Amniotic epithelial cell (primary cell): Measurements from ENCODE around the gene ZFYVE19.
"Not testable (repeated sequence)": the region's sequence is repeated elsewhere in the genome, so short reads cannot be mapped to it uniquely, and the experiment has no call there.

Experiments
- DNase-seq: peaks from one replicate; pipeline ENCODE4 v3.0.0-alpha.2; 2010; ENCODE audit warnings: low read depth

ZFYVE19 gene

GRCh38 chr15:40847223-40847961 is 40.5 kb downstream of the ZFYVE19 start:
- DNase-seq, result peak; percentile 72

- DNase-seq, result no peak
Measured at GRCh38 chr15:40850576-40851112, 43.8 kb downstream of the ZFYVE19 start.

DNA sequence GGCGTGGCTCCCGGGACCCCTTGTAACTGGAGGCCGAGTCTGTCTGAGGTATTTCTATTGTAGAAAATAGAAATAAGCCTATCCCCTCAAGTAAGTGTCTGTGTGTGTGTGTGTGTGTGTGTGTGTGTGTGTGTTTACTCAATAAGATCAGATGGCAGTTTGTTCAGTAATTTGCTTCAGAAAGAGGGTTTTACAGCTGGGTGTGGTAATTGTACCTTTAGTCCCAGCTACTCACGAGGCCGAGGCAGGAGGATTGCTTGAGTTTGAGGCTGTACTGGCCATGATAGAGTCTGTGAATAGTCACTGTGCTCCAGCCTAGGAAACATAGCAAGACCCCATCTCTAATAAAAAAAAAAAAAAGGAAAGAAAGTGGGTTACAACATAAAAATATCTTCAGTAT is 45.6 kb downstream of the ZFYVE19 start:
- DNase-seq, result no peak

GRCh38 chr15:40853241-40853890 is 46.5 kb downstream of the ZFYVE19 start:
- no peak for DNase-seq

GRCh38 chr15:40854161-40854560 is 47.3 kb downstream of the ZFYVE19 start:
- DNase-seq, result no peak

DNA sequence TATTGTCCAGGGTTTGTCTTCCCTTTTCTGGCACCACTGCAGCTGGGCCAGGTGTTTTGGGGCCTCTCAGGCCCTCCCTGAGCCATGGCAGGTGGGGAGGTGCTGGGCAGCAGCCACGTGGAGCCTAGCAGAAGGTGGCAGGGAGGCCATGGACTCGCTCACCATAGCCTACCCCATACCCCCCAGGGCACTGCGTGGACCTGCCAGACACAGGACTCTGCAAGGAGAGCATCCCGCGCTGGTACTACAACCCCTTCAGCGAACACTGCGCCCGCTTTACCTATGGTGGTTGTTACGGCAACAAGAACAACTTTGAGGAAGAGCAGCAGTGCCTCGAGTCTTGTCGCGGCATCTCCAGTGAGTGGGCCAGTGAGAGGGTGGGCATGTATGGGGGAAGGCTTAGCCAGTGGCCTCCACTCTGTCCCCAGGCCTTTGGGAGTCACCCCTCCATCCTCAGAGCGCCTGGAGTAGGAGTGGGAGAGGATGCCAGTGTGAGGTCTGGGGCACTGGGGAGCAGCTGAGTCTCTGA is 48.9 kb downstream of the ZFYVE19 start:
- DNase-seq, result no peak

- no peak for DNase-seq
Measured at GRCh38 chr15:40856746-40857145, 49.9 kb downstream of the ZFYVE19 start.

GRCh38 chr15:40857601-40858341 is 50.9 kb downstream of the ZFYVE19 start:
- DNase-seq, result peak; percentile 42

DNA sequence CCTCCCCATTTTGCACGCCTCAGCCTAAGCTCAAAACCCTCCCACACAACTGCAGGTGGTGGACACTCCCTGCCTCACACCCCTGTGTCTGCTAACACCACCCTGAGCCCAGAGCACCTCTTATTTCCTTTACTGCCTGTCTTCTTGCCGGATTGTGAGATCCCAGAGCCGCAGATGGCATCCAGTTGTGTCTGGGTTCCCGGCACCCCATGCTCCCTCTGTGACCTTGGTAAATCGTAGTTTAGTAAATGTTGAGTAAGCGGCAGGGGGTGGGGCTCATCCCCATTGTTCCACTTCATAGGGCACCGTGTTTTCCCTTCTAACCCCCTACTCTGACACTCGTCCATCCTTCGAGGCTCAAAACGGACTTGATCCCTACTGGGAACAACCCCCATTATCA is 51.8 kb downstream of the ZFYVE19 start:
- no peak for DNase-seq

GRCh38 chr15:40859206-40859851 is 52.4 kb downstream of the ZFYVE19 start:
- peak; percentile 74 for DNase-seq

DNA sequence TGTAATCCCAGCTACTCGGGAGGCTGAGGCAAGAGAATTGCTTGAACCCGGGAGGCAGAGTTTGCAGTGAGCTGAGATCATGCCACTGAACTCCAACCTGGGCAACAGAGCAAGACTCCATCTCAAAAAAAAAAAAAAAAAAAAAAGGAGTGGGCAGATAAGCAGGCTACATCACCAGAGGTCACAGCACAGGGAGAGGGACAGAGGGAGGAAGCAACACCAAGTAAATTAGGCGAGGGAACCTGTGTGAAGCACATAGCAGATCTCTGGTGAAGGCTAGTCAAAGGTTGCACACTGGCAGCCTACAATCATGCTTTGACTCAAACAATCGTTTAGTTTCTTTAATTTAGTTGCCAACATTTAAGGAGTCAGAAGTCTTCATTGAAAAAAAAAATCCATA is 54.3 kb downstream of the ZFYVE19 start:
- not testable (repeated sequence) for DNase-seq

DNA sequence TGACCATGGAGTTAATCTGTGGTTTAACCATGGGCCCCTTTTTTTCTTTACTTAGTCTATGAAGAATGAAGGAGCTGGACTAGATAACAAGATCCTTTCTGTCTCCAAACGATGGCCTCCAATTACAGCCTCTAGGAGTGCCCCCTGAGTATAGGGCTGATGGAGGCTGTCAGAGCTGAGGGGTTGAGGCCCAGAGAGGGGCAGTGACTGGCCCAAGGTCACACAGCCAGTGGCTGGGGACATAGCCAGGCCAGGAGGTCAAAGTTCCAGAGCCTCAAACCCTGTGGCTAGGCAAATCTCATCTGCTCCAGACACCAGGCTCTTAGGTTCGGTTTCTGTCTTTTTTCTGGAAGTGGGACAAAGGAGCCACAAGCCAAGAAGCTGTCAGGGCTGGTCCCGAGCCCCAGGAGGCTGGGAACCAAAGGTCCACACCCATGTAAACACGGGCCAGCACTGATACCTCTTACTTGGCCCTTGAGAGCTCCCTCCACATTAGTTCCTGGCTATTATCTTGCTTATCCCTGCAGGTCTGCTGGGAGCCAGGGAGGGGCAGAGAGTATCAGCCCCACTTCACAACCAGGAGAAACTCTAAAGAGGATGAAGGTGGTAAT is 56.9 kb downstream of the ZFYVE19 start:
- no peak for DNase-seq
